DND-41 (cell line): ENCODE measurements around the gene ARHGEF17.

Experiments
- CTCF ChIP-seq: IDR thresholded peaks from 2 replicates; pipeline ENCODE4 v1.5.1; 2012; ENCODE audit warnings: borderline replicate concordance, low read length, moderate library complexity, mild to moderate bottlenecking; ENCODE audit not compliant: poor library complexity, severe bottlenecking; ENCODE audit errors: extremely low read depth
- EZH2 ChIP-seq: IDR thresholded peaks from 3 replicates; pipeline ENCODE4 v1.6.1; 2012; ENCODE audit warnings: borderline replicate concordance, low read depth, mild to moderate bottlenecking, moderate library complexity, low read length, inconsistent platforms; ENCODE audit not compliant: severe bottlenecking

GRCh38 chr11:73288192-73288872 is 19.7 kb upstream of the ARHGEF17 start:
- no peak for TF ChIP-seq CTCF
- no peak for TF ChIP-seq EZH2
